ENCODE results near the gene CD2AP.

DNA sequence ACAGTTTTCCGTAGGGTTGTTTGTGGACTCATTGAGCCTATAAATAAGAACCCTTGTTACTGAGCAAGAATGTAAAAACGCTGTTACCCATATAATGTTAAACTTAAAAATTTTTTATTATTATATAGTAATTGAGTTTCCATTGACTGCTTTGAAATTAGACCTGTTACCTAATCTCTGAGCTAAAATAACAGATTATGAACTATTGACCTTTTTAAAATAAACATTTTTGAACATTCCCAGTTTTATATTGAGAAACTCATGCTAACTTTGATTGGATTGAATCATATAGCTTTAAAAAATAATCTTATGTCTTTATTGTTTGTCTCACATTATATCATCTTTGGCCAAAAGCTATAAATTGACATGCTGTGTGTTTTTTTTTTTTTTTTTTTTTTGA, 95.5 kb downstream of the CD2AP start:
- TF ChIP-seq, protein P1, sequence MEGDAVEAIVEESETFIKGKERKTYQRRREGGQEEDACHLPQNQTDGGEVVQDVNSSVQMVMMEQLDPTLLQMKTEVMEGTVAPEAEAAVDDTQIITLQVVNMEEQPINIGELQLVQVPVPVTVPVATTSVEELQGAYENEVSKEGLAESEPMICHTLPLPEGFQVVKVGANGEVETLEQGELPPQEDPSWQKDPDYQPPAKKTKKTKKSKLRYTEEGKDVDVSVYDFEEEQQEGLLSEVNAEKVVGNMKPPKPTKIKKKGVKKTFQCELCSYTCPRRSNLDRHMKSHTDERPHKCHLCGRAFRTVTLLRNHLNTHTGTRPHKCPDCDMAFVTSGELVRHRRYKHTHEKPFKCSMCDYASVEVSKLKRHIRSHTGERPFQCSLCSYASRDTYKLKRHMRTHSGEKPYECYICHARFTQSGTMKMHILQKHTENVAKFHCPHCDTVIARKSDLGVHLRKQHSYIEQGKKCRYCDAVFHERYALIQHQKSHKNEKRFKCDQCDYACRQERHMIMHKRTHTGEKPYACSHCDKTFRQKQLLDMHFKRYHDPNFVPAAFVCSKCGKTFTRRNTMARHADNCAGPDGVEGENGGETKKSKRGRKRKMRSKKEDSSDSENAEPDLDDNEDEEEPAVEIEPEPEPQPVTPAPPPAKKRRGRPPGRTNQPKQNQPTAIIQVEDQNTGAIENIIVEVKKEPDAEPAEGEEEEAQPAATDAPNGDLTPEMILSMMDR (IDR thresholded peaks at IDR 0.05) = no peak
- no peak for TF ChIP-seq POLR2A (IDR thresholded peaks at IDR 0.05)

All from body of pancreas (tissue), 4 donors.